GM21619 (cell line): ENCODE results near the gene SYCE1.
"Not testable (repeated sequence)": the region's sequence is repeated elsewhere in the genome, so short reads cannot be mapped to it uniquely, and the experiment has no call there.

Experiments used
- ATAC-seq: cut with Tn5 transposase; IDR thresholded peaks from one replicate; pipeline ENCODE4 v1.9.1; 2021; ENCODE audit not compliant: unreplicated experiment

SYCE1 gene, protein sequence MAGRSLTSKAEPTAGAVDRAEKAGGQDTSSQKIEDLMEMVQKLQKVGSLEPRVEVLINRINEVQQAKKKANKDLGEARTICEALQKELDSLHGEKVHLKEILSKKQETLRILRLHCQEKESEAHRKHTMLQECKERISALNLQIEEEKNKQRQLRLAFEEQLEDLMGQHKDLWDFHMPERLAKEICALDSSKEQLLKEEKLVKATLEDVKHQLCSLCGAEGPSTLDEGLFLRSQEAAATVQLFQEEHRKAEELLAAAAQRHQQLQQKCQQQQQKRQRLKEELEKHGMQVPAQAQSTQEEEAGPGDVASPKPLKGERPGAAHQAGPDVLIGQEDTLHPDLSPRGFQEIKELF

DNA sequence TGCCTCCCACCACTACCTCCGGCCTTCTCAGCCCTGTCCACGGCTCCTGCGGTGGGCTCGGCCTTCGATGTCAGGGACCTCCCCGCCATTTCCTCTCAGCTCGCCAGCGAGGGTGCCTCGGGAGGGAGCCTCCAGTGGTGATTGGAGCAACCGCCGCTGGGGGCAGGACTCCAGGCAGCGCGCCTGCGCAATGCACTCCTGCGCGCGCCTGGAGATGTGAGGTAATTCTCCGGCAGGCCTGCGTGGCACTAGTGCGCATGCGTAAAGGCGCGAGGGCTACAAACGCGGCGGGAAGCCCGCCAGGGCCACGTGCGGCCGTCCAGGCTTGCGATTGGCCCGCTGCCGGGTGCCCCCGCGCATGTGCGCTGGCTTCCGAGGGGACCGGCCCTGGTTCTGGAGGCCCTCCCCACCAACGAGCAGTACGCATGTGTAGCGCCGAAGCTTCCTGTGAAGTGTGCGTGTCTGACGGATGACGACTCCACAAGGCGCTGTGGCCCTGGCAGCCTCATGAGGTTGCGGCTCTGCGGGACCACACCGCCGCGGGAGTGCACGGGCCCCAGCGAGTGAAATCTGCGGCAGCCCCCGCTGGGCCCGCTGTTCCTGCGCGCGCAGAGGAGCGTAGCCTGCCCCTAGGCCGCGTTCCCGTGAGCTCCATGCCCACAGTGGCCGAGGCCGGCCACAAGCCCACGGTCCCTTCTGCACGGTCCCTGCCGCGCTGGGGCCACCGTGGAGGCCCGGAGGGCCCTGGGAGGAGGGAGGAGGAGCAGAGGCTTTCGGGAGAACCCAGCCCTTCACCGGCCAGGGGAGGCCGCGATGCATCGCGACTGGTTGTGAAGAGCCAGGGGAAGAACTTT lies at the start of gene SYCE1:
Gene SYCE1 (minus strand): TSS at position 143 of the 854 bp plus-strand sequence. CDS start 54 bp downstream, at position 89.
- no peak for ATAC-seq

DNA sequence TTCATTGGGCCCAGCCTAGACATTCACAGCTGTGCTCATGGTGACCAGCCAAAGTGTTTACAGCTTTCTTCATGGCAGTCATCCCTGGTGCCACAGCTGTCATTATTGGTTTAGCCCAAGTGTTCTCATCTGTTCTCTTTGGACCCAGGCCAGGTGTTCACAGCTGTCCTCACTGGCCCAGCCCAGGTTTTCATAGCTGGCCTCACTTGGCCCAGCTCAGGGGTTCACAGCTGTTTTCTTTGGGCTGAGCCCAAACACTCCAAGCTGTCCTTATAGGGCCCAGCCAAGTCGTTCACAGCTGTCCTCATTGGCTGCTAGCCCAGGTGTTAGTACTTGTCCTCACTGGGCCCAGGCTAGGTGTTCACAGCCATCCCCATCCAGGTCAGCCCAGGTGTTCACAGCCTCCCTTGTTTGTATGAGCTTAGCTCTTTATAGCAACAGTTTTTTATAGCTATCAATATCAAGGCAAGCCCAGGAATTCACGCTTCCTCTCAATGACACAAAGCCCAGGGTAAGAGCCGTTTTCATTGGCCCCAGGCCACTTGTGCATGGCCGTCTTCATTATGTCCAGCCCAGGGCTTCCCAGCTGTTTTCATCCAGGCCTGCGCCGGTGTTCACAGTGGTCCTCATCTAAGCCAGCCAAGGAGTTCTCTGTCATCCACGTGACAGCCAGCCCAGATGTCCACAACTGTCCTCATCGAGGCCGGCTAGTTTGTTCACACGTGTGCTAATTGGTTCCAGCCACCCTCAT lies 49.6 kb upstream of the SYCE1 start:
- no peak for ATAC-seq

DNA sequence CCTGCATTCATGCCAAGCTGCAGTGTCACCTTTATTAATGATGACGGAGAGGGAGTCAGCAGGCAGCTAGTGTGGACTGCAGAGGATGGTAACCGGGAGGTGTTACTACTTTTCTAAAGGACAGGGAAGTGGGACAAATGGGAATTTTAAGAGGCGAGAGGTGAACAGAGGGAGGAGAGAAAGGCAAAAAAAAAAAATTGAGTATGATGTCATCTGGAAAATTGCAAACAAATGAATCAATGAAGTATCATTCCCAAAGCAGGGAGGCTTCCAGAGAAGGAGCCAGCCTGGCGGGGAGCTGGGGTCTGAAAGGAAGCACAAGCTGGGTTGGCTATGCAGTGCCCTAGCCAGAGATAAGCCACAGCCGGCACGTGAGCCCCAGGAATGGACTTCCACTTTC lies 48.3 kb upstream of the SYCE1 start:
- ATAC-seq = no peak

DNA sequence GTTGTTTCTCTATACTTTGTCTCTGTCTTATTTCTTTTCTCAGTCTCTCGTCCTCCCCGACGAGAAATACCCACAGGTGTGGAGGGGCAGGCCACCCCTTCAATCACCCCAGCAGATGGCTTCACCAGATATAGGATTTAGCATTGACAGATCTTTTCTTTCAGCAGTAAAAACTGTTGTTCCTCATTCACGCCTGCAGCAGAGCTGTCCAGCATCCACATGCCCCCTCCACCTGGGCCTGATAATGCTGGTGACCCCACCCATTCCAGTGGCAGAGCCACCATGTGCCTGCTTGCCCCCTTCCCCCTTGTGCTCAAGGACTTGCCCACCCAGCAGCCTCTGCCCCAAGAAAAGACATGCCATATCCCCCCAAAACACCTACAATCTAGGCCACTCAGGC lies 45.7 kb upstream of the SYCE1 start:
- ATAC-seq = no peak

DNA sequence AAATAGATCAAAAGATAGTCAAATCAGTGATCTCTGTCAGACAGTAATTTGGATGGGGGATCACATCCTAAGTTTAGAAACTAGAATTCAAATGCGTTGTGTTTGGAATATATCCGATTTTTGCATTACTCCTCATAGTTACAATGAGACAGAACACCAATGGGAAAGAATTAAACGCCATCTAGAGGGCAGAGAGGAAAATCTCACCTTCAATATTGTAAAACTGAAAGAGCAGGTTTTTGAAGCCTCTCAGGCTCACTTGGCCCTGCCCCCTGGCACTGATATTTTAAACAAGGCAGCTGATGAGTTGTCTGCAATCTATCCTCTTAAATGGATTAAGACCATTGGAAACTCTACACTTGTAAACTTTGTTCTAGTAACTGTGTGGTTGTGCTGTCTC lies 43.5 kb upstream of the SYCE1 start:
- ATAC-seq = no peak

DNA sequence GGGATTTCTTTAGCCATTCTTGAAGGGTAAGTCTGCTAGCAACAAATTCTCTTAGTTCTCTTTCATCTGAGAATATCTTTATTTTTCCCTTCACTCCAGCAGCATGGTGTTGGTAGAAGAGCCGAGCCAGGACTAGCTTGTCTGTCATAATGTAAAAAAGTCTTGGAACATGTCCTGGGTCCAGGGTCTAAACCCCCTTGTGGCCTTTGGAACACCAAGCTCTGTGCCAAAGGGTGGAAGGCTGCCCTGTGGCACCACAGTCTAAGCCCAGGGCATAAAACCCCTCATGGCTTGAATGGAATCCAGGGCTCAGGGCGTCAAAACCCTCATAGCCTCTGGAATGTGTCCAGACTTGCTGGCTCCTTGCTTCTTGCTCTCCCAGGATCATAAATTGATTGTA lies 38.1 kb upstream of the SYCE1 start:
- ATAC-seq = not testable (repeated sequence)

DNA sequence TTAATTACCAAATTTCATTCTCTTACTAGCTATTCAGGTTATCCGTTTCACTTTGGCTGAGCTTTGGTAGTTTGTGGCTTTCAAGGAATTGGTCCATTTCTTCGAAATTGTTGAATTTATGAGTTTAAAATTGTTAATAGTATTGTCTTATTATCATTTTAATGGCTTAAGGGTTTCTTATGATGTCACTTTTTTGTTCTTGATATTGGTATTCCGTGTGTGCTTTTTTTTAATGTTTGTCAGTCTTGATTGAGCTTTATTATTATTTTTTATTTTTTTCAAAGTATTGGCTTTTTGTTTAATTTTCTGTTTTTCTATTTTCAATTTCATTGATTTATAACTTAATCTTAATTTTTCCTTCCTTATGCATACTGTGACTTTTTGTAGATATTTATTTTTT lies 35.3 kb upstream of the SYCE1 start:
- ATAC-seq = no peak

DNA sequence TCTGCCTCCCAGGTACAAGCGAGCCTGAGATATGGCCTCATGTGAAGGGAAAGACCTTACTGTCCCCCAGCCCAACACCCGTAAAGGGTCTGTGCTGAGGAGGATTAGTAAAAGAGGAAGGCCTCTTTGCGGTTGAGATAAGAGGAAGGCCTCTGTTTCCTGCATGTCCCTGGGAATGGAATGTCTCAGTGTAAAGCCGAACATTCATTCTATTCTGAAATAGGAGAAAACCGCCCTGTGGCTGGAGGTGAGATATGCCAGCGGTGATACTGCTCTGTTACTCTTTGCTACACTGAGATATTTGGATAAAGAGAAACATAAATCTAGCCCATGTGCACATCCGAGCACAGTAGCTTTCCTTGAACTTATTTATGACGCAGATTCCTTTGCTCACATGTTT lies 34.5 kb upstream of the SYCE1 start:
- not testable (repeated sequence) for ATAC-seq

DNA sequence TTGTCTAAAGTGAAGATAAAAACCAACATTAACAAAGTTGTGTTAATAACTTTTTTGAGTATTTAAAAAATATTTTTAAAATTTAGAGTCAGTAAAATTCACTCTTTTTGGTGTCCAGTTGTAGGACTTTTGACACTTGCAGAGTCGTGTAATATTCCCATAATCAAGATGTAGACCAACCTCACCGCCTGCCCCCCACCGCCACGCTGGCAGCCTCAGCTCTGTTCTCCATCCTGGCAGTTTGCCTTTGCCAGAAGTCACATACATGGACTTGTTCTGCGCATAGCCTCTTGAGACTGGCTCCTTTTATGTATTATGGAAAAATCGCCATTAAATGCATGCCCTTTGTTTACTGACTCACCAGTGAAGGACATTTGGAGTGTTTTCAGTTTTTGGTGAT lies 27.3 kb upstream of the SYCE1 start:
- ATAC-seq = no peak

DNA sequence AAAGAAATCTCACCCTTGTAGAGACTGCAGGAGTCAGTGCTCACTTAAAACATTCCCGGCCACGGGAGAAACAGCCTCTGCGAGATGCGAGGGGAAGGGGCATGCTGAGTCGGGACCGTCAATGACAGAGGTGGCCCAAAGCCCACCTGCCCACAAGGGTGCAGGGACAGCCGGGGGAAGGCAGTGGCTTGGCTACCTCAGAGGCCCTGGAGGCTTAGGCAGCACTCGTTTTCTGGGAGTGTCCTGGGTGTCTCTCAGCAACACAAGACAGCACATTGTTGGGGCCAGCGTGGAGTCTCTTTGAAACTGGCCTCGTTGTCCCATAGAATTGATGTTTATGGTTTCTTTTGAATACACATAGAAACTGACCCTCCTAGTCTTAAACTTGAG lies 25.6 kb upstream of the SYCE1 start:
- ATAC-seq = no peak

DNA sequence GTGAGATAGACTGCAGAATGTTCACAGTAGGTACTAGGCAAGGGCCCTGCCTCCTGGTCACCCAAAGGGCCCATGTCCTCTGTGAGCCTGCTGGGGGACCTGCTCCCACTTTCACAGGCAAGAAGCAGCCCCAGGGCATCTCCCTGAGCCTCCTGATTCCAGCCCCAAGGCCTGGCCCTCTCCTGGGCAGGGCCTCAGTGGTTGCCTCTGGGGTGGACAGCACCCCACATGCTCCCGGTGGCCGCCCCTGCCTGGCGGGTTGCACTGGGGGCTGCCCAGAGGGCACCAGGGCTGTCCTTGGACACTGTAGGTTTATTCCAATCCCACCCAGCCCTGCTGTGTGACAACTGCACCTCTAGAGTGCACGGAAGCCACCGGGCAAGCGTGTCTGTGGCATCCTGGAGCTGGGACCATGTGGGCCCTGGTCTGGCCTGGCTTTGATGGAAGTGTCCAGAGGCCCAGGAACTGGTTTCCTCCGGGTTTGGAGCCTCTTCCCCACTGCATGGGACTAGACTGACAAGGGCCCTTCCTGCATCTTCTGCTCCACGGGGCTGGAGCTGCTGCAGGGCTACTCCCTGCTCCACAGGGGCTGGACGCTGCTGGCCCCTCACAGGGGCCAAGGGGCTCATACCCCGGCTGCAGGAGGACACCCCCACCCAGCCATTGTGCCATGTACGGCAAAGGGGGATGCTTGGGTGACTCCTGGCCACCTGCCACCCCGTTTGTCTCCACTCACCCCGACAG lies 25.0 kb upstream of the SYCE1 start:
- ATAC-seq = no peak

DNA sequence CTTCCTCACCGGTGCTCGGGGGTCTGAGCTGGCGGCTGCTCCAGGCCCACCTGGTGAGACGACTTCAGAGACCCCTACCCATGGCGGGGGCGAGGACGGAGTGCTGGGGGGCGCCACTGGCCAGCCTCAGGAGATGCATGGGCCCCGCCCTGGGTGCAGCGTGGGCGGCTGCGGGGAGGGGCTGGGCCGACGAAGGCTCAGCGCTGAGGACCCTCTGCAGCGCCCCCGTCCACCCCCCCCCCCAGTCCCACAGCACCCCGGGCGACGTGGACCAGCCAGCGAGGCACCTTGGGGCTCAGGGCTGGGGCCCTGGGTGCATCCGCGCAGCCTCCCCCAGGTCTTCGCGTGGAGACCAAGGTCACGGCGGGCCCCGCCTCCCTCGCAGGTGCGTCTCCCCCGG lies 11.7 kb upstream of the SYCE1 start:
- not testable (repeated sequence) for ATAC-seq

DNA sequence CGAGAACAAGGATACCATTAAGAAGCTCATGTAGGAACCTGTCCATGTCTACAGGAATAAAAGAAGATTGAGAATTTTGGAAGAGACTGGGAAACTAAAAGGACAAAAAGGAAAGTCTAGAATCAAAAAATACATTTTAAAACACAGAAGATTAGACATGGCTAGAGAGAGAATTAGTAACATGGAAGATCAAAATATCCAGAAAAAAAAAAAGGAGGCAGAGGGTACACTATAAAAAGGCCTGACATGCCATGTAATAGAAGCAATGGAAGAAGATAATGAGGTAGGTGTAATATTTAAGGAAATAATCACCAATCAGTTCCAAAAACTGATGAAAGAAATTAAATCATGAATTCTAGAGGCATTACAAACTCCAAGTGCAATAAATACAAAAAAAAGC lies 8.1 kb upstream of the SYCE1 start:
- not testable (repeated sequence) for ATAC-seq

DNA sequence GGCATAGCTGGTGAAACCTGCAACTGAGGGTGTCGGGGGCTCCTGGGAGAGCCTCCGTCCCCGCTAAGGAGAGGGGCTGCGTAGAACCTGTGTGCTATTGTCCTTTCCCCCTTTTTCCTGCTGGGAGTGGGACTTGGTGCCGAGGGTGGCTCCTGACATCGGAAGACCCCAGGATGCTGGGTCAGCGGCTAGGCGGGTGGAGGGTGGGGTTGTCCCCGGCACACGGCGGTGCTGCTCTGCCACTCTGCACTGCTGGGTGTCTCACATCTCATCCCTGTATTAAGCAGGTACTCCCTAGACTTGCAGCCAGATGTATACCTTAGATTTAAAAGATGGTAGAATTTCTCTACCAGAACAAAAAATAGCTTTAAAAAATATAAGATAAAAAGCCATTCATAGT lies 6.7 kb upstream of the SYCE1 start:
- ATAC-seq = not testable (repeated sequence)

DNA sequence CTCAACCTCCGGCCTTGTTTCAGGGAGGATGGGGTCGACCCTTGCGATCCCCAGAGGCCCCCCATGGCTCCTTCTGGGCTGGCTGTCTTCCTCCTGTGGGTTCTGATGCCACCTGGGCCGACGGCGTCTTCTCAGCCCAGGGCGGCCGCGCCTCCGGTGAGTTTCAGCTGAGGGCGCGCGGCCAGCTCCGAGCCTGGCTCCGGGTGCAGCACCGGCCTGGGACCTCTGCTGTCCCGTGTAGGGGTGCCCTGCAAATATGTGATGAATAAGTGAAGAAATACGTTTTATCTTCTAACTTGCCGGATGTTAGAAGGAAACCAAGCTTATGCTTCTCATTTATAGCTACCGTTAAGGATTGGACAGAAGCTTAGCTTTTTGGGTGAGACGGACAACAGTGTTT lies 4.4 kb upstream of the SYCE1 start:
- ATAC-seq = not testable (repeated sequence)

DNA sequence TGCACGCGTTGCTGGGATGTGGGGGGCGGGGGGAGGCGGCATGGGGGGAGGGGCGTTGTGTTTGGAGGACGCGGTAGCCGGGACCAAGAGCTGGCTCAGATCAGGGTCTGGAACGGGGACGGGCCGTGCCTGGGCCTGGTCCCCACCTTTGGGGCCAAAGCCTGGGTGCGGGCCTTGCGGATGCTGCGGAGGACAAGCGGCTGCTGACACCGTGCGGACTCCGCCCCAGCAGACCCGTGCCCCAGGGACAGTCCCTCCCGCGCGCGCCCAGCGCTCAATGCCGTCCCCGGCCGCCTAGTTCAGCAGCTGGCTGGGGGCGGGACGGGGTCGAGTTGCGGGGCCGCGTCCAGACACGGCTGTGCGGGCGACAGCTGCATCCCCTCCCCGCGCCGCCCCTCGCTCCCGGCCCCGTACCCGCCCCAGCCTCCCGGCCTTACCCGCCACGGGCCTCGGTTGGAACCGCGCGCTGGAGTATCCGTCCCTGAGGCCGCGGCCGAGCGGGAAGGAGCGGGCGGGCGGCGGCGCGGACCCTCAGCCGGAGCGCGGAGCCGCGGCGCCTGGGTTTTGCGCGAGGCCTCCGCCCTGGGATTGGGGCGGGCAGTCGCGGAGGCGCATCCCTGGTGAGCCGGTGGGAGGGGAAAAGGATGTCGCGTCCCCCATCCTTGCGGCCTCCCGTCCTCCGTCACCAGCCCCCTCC lies 3.6 kb upstream of the SYCE1 start:
- not testable (repeated sequence) for ATAC-seq

DNA sequence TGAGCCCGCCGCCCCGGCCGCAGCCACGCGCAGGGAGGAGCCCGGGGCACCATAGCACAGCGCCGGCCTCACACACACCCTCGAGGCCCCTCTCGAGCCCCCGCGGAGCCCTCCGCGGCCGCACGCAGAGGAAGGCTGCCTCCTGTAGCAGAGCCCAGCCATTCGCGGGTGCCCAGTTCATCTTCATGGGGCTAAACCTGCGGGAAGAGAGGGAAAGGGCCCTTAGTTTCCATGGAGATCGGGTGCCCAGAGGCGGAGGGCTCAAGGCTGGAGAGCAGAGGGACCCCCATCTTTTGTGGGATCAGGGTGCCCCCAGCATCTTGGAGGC lies 2.9 kb upstream of the SYCE1 start:
- ATAC-seq = no peak

DNA sequence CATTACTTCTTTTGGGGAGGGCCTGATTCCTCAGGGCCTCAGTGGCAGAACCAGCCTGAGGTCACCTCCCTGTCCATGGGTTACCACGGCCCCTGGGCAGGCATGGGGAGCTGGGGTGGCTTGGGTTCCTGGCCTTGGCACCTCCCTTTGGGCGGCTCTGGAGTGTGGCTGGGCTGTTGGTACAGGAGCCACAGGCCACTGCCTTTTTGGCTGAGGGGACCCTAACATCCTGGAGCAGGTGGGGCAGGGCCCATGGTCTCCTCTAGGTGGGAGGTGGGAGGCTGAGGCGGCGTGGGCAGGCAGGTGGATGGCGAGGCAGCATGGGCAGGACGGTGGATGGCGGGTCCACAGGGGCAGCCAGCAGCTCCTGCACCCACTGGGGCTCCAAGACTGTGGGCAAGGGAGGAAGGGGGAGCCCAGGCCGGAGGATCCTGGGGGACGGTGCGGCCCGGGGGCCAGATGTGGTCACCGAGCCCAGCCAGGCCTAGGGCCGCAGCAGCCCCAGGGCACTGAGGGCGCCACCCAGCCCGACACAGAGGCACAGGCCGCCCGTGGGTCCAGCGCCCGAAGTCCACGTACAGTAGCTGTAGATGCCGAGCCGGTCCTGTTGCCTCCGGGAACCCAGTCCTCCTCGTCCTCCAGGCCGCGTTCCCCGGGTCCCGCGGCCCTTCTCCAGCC lies 2.4 kb upstream of the SYCE1 start:
- no peak for ATAC-seq

DNA sequence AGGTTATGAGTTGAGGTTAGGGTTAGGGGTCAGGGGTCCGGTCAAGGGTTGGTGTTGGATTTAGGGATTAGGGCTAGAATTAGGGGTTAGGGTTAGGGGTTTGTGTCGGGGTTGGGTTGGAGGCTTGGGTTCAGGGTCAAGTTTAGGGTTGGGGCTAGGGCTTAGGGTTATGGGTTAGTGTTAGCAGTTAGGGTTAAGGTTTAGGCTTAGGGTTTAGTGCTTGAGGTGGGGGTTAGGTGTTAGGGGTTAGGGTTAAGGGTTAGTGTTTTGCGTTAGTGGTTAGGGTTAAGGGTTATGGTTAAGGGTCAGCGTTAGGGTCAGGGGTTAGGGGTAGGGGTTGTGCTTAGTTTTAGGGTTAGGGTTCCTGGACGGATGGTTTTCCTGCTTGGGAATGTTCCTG lies 1.7 kb upstream of the SYCE1 start:
- no peak for ATAC-seq

DNA sequence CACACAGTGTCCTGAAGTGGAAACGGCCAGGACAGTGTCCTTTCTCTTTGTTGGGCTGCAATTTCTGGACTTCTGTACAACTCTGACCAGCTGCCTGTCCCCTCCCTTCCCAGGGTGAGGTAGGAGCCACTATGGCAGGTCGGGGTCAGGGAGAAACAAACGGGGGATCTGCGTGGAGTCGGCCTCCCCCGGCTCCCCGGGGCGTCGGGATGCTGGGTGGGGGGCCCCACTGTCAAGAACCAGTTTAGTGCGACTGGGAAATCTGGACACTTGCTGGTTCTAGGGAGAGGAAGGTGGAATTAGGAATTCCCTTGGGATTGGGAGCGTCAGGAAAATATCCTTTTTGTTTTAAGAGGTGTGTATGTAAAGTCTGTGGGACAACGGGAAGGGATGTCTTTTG lies 567 bp downstream of the SYCE1 start:
- no peak for ATAC-seq
